Neural progenitor cell (in vitro differentiated cells): ENCODE measurements around the gene NFATC2.

Experiments
- EZH2 ChIP-seq: fragments of 200-600 bp; sonication (generic); IDR thresholded peaks from 2 replicates; pipeline ENCODE4 v1.6.1; 2017; ENCODE audit warnings: antibody characterized with exemption, mild to moderate bottlenecking, moderate library complexity
- TF ChIP-seq, protein P1 (sequence below): fragments of 200-600 bp; sonication (generic); IDR thresholded peaks from 2 replicates; pipeline ENCODE4 v1.5.1; 2017; ENCODE audit warnings: antibody characterized with exemption, mild to moderate bottlenecking

DNA sequence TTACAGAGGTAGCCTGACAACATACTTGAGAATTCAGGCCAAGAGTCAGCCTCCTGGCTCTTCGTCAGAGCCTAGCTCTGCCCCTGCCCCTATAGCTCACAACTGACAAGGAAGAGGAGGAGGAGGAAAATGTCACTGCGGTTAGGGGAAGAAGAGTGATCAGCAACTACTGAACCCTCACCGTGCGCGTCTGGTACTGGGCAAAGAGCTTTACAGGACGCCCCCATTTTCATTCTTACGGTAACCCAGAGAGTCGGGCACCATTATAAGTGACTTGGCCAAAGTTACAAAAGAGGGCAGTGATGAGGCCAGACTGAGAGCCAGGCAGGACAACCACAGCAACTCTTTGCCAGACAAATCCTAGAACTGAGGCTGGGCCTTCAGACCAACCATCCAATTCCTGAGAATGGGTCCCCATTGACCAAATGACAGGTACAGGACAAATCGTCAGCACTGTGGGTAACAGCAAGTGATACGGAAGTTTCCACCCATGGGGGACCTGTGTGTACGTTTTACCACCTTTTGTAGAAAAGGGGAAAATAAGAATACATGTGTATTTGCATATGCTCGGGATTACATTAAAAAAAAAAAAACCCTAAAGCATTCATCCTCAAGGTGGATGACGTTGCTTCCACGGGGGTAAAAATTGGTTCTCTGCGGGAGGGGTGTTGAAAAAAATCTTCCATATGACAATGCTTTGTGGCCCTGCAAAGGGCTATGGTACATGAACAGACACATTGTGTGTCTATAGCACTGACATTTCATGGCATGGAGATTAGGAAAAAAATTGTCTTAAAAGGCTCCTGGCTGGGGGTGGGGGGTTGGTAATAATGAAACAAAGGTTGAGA, 118.0 kb downstream of the NFATC2 start:
- TF ChIP-seq, protein P1, sequence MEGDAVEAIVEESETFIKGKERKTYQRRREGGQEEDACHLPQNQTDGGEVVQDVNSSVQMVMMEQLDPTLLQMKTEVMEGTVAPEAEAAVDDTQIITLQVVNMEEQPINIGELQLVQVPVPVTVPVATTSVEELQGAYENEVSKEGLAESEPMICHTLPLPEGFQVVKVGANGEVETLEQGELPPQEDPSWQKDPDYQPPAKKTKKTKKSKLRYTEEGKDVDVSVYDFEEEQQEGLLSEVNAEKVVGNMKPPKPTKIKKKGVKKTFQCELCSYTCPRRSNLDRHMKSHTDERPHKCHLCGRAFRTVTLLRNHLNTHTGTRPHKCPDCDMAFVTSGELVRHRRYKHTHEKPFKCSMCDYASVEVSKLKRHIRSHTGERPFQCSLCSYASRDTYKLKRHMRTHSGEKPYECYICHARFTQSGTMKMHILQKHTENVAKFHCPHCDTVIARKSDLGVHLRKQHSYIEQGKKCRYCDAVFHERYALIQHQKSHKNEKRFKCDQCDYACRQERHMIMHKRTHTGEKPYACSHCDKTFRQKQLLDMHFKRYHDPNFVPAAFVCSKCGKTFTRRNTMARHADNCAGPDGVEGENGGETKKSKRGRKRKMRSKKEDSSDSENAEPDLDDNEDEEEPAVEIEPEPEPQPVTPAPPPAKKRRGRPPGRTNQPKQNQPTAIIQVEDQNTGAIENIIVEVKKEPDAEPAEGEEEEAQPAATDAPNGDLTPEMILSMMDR = no peak
- no peak for TF ChIP-seq EZH2
